NK-92 treated with Interleukin-12 subunit alpha and Interleukin-12 subunit beta, amount 100 ng/mL, for 24 hours (cell line): ENCODE data around the gene BCL2L1.

Experiments used
- DNase-seq: peaks from one replicate; lab custom pipeline; 2025; lab: John Stamatoyannopoulos, UW

The BCL2L1 gene

DNA sequence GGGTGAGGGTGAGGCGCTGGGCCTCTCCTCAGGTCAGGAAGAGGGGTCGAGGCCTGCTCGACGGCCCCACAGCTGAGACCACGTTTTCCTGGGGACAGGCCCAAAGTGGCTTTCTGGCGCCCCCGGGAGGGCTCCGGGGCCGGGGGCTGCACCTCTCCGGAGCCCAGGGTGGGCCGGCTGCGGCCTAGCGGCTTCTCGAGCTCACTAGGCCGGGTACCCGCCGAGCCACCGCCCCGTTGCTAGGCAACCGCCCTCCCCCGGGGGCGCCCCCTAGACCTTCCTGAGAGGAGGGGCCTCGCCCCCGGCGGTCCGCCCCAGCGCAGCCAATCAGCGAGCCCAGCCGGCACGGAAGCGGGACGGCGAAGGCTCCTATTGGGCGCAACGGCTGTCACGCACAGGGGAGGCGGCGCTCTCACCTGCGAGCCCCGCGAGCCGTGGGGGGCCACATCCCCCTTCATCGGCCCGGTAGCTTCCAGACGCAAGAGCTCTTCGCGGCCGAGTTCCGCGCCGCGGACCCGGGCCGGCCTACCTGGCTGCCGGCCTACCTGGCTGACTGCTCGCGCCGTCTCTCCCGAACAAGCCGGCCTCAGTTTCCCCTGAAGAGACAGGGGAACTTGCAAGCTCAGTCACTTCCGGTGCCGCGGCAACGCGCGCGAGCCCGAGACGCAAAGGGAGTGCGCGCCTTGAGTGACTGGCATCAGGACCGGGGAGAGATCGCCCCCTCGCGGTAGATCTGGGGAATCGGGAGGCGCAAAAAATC, 831 bp upstream of the BCL2L1 start:
- peak; percentile 99 for DNase-seq

GRCh38 chr20:31723069-31723318, 326 bp upstream of the BCL2L1 start:
- DNase-seq = no peak

DNA sequence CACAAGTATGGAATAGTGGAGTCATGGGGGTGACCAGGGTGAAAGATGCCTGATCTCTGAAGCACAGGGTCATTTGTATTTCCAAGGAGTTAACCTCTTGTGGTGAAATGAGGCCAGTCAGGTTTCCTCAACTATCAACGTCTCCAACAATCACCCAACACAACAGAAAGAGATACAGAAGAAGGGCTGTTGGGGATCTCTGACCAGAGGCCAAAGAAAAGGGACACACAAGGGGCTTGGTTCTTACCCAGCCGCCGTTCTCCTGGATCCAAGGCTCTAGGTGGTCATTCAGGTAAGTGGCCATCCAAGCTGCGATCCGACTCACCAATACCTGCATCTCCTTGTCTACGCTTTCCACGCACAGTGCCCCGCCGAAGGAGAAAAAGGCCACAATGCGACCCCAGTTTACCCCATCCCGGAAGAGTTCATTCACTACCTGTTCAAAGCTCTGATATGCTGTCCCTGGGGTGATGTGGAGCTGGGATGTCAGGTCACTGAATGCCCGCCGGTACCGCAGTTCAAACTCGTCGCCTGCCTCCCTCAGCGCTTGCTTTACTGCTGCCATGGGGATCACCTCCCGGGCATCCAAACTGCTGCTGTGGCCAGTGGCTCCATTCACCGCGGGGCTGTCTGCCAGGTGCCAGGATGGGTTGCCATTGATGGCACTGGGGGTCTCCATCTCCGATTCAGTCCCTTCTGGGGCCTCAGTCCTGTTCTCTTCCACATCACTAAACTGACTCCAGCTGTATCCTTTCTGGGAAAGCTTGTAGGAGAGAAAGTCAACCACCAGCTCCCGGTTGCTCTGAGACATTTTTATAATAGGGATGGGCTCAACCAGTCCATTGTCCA, 1.0 kb downstream of the BCL2L1 start:
- peak; percentile 21 for DNase-seq

- DNase-seq = peak; percentile 65
These were observed 1.9 kb downstream of the BCL2L1 start for GRCh38 chr20:31720486-31721407.

GRCh38 chr20:31719644-31720485, 2.8 kb downstream of the BCL2L1 start:
- no peak for DNase-seq

- DNase-seq = no peak
These were observed 3.6 kb downstream of the BCL2L1 start for GRCh38 chr20:31718952-31719643.

GRCh38 chr20:31717478-31718201, 5.0 kb downstream of the BCL2L1 start:
- DNase-seq = peak; percentile 26

GRCh38 chr20:31716818-31717477, 5.7 kb downstream of the BCL2L1 start:
- no peak for DNase-seq

DNA sequence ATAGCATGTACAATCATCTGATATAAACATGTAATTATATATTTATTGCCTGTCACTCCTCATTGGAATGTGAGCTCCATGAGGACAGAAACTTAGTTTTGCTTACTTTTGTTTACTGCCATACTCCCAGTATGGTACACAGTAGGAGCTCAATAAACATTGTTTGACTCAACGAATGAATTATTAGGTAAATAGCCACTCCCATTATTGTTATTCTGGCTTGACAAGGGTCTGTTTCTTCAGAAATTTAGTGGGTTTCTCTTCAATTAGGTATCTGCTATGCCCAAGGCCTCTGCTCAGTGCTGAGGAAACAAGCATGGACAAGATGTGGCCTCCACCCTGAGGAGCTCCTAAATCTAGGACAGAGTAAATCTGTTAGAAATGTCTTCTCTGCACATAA, 6.3 kb downstream of the BCL2L1 start:
- DNase-seq = no peak

GRCh38 chr20:31715766-31716165, 6.9 kb downstream of the BCL2L1 start:
- DNase-seq = no peak

DNA sequence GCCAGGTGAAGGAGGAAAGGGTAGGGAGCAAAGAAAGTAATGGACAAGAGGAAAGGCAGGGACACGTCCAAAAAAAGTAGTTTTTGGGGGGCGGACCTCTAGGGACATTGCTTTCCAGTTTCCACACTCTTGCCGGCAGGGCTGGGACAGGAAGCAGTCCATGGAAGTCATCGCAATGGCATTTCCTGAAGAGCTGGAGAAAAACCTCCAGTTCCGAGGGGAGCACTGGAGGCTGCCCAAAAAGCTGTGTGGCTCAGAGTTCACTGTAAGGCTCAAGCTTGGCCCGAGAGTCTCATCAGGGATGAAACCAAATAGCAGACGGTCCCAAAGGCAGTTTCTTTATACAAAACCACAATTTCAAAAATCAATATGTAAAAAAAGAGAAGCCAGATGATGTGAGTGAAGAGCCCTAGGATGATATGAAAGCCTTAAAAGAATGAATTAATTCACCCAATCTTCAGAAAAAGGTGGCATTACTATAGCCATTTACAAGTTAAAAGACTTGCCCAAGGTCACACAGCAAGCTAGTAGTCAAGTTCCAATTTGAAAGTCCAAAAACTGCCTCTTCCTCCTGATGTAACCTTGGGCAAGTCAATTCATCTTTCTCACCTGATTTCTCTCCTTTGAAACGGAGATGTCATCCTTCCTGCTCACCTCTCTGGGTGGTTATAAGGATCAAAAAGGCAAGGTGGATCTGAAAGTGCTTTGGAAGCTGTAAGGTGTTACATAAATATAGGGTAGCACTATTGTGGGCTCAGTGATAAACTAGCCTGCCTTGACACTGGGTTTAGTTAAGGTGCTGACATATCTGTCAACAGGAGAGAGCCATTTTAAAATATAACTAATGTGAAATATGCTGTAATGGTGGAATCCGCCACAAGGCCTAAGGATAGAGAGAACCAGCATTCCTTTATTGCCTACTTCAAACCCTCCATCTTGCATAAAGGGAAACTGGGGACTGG, 9.1 kb downstream of the BCL2L1 start:
- DNase-seq = no peak

DNA sequence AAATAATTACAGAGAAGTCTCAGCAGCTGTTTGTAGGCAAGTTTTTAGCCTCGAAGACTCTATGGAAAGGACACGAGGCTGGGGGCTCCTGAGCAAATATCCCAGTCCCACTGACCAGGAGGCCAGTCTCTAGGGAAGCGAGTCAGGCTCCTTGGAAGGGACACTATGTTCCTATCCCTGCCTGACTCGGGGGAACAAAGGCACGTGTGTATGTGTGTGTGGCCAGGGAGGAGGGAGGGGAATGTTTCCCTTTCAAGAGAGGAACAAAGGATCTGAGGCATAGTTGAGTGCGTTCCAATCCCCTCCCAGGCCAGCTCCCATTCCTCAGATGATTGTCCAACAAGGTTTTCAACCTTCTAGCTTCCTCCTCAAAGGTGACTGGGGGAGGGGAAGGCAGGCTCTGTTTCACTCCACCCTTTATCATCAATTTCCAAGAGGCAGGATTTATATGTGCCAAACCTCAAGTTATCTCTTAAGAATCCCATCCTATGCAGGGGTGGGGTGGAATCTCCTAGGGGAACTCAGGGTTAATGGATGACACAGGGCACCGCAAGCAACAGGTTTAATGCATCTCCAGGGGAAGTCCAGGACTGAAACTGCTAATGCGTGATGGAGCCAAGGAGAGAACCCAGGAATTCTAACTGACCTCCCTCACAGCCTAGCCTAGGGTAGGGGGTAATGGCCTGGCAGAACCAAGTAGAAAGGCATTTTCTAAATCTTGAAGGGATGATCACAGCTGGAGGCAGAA, 9.9 kb downstream of the BCL2L1 start:
- DNase-seq = no peak

GRCh38 chr20:31712112-31712553, 10.5 kb downstream of the BCL2L1 start:
- DNase-seq = no peak

DNA sequence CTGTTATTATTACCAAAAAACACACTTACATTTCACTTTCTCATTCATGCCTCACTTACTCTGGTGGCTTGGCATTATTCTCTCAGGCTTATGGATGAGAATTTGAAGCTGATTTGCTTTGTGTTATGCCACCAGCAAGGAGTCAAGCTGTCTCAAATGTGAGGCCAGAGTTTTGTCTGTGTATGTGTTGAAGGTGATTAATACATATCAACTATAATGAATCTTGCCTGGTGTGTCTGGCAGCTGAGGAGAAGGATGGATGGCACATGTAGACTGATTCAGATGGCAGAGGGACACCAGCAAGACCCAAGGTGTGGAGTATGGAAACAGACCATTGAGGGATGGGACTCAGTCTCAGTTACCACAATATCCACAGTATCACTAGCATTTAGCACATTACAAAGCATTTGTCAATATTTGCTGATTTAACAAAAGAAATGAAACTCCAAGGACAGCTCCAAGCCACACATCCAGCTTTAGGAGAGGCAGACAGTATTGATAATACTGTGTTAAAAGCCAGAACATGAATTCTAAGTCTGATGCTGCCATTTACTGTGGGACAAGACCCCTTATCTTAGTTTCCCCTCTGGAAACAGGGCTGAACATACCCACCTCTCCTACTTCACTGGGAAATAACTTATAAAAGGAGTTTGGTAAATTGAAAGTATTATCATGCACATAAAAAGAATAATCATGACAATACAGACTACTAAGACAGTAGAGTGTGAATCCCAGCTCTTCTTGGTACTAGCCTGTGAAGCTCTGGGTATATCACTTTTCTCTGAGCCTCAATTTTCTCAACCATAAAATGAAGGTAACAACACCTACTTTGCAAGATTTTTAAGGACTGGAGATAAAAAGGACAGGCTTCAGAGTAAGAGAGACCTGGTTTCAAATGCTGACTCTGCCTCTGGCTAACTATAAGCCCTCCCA, 11.2 kb downstream of the BCL2L1 start:
- no peak for DNase-seq

GRCh38 chr20:31710423-31711108, 12.1 kb downstream of the BCL2L1 start:
- DNase-seq = no peak

- DNase-seq = no peak
These were observed 12.7 kb downstream of the BCL2L1 start for GRCh38 chr20:31709939-31710338.
